GM08714 (cell line): ENCODE measurements around the gene RNLS.
"Not testable (repeated sequence)": the region's sequence is repeated elsewhere in the genome, so short reads cannot be mapped to it uniquely, and the experiment has no call there.

ENCODE experiments used
- H3K4me3 ChIP-seq: fragments of 200-500 bp; sonication (Bioruptor generic); 2 replicates; pipeline ENCODE4 v1.5.1; 2014; ENCODE audit warnings: mild to moderate bottlenecking, low read length, inconsistent platforms
- ZNF274 ChIP-seq: IDR thresholded peaks from 2 replicates; pipeline ENCODE4 v1.6.1; 2012; ENCODE audit warnings: mild to moderate bottlenecking, low read depth, low read length

The RNLS gene

DNA sequence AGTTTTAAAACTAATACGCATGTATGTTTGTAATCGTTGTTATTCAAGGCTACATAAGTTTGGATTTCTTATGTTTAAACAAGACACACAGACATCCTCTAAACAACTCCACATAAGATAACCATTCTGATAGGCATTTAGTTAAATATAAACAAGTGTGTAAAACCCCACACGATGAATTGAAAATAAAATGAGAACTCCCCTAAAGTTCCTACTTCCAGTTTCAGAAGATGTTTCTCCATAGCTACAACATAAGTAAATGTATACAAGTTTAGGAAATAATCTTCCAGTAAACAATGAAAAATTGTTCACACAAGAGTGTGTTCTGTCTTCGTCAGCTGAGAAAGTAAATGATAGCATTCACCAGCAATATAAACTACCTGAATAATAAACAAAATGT, 246.8 kb downstream of the RNLS start:
- no peak for TF ChIP-seq ZNF274
- no peak overlapping the region for H3K4me3 ChIP-seq

DNA sequence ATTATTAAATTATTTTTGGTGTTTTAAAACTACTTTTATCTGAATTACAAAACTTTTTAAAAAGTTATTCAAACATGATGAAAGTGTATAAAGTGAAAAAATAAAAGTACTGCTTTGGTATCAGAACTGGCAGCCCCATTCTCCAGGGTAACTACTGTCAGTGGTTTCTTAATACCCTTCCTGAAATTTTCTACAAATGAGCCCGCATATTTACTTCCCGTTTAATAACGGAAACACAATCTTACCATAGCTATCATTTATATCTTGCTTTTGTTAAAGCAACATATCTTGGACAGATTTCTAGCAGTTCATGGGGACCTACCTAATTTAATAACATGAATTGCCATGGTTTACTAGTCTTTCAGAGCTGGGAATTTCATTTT, 249.9 kb downstream of the RNLS start:
- no peak for TF ChIP-seq ZNF274
- no peak overlapping the region for H3K4me3 ChIP-seq

DNA sequence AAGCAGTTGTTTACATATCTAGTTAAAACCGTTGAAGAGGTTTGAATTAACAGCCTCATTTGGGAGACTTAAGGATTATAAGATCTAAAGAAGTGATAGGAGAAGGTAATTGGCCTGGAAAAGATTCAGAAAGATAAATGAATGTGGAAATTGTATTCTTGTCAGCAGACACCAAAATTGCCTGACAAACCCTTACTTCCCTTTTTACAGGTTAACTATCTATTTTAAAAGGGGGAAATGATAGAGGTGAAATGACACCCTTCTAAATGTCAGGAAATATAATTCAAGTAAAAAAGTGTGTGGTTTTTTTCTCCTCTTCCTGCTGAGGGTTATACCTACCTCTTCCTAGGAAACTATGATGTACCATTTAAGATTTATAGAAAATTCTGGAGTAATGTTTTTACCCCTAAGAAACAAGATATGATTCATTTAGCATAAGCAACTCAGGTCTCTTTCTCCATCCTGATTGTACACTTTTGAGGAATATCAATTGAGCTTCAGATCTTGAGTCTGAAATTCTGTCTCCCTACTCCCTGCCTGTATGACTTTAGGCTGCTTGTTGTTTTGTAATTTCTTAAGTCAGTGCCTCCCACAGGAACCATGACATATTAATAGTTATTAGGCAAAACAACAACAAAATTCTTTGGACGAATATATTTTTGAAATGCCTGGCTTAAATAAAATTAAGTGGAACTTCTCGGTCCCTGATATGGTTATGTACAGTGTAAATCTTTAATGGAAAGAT, 250.4 kb downstream of the RNLS start:
- H3K4me3 ChIP-seq: no peak overlapping the region
- TF ChIP-seq ZNF274: no peak

DNA sequence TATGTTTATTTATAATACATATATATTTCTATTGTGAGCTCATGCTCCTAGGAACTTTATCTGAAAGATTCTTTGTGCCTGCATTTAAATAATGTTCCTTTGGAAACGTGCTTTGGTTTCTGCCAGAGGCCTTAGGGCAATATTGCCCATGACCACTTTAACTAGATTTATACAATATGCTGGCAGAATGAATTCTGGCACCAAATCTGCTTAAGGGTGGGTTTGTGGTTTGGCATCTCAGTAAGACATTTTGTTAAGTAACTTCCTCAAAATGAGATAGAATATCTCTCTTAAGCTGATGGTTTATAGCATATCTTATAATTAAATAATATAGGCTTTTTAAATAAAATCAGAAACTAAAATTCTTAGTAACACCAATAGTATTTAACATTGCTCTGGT, 252.9 kb downstream of the RNLS start:
- no peak for TF ChIP-seq ZNF274
- no peak overlapping the region for H3K4me3 ChIP-seq

DNA sequence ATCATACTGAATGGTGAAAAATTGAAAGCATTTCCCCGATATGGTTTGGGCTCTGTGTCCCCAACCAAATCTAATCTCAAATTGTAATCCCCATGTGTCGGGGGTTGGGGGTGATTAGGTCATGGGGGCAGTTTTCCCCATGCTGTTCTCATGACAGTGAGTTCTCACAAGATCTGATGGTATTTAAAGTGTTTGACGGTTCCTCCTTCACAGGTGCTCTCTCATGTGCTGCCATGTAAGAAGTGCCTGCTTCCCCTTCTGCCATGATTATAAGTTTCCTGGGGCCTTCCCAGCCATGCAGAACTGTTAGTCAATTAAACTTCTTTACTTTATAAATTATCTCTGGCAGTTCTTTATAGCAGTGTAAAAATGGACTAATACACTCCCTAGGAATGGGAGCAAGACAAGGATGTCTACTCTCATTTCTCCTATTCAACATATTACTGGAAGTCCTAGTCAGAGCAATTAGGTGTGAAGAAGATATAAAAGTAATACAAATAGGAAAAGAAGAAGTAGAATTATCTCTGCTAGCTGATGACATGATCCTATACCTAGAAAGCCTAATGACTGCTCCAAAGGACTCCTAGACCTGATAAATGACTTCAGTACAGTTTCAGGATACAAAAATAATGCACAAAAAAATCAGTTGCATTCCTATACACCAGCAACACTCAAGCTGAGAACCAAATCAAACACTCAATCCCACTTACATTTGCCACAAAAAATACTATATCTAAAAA, 260.6 kb downstream of the RNLS start:
- no peak overlapping the region for H3K4me3 ChIP-seq
- no peak for TF ChIP-seq ZNF274

DNA sequence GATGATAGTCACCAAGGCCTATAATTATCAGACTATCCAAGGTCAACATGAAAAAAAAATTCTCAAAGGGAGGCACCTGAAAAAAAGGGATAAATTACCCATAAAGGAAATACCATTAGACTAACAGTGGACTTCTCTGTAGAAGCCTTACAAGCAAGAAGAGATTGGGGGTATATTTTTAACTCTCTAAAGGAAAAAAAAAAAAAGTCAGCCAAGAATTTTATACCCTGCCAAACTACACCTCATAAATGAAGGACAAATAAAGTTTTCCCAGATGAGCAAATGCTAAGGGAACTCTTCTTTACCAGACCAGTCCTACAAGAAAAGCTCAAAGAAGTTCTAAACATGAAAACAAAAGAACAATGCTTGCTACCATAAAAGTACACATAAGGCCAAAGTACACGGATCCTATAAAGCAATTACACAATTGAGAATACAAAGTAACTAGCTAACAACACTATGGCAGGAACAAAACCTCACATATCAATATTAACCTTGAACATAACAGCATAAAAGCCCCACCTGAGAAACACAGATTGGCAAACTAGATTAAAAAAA, 263.1 kb downstream of the RNLS start:
- TF ChIP-seq ZNF274: no peak

DNA sequence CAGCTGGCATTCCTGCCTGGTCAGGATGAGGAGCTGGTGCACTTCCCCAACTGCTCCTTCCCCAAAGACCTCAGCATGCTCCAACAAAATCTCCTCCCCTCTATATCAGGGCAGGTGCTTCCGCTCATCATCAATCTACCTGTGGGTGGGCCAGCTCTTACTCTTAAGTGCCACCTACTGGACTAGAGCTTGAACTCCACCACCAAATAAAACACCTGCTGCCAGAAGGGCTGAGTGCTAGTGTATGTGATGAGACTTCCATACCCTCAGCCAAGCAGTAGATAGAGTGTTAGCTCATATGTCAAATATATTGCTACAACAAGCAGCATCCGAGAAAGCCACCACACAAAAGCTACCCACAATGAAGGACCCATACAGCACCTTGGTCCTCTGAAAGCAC, 264.3 kb downstream of the RNLS start:
- no peak overlapping the region for H3K4me3 ChIP-seq
- TF ChIP-seq ZNF274: no peak

More for the DNA sequence above, 263.1 kb downstream of the RNLS start:
- no peak overlapping the region for H3K4me3 ChIP-seq

DNA sequence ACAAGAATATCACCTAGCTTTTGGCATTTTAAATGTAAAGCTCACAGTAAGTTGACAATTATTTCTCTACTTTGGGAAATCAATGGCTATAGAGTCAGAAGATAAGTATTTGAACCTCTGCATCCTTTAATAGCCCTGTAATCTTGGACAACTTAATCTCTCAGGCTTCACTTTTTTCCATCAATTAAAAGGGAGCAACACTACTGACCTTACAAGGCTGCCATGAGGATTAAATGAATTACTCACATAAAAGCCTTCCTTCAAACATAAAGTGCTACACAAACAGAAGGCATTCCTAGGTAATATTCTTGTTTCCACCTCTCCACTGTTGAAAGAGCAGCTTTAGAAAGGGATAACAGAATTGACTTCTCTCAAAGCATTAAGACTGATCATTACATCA, 266.0 kb downstream of the RNLS start:
- TF ChIP-seq ZNF274: no peak
- H3K4me3 ChIP-seq: no peak overlapping the region

DNA sequence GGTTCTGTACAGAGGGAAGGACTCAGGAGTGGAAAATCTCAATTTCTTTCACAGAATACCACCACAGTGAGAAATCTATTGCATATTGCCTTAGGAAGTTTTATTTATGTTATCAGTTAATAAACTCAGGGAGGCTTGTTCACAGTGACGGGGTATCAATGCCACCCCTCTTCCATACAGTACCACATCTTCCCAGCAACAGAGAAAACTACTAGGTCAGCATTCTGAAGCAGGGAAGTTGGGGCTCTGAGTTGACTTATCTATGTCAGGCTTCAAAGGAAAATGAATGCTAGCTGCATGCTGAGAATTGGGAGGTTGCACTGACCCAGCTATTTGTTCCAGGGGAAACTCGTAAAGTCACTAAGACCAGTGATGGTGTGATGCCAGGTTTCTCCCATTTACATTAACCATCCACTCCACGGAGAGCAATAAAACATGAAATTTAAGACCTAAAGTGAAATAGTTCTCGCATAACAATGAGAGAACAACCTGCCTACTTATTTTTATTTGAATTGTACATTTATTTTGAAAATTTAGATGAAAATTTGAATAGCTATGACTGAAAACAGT, 266.7 kb downstream of the RNLS start:
- H3K4me3 ChIP-seq: no peak overlapping the region
- TF ChIP-seq ZNF274: no peak

DNA sequence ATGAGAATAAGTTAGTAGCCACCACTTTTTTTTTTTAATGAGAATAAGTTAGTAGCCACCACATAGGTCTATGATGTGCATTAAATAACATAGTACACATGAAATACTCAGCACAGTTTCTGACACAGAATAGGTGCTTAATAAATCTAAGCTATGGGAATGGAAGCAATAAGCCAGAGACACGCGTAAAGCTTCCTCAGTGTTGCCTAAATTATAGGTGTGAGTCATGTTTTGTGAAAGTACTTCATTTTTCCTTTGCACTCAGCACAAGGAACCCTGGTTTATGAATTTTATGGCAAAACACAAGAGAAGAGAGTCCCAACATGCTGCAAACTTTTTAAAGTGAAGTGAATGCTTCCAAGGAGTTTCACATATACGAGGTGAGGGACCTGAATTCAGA, 267.4 kb downstream of the RNLS start:
- H3K4me3 ChIP-seq: no peak overlapping the region
- TF ChIP-seq ZNF274: no peak

DNA sequence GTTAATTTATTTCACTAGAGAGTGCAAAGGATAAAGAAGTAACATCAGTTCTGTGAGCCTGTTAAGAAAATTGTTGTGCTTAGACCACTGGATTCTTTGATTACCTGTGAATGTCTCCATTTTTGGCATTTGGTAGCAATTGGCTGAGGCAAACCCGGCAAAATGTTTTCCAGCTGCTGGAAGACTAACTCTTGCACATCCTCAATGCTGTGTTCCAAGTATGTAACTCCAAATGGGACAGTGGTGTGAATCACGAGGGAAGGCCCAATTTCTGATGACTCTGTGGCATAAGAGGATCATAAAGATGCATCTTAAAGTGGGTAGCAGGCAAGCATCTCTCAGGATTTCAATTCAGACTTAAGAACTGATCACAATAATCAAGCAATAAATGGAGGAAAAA, 268.8 kb downstream of the RNLS start:
- H3K4me3 ChIP-seq: no peak overlapping the region
- no peak for TF ChIP-seq ZNF274

DNA sequence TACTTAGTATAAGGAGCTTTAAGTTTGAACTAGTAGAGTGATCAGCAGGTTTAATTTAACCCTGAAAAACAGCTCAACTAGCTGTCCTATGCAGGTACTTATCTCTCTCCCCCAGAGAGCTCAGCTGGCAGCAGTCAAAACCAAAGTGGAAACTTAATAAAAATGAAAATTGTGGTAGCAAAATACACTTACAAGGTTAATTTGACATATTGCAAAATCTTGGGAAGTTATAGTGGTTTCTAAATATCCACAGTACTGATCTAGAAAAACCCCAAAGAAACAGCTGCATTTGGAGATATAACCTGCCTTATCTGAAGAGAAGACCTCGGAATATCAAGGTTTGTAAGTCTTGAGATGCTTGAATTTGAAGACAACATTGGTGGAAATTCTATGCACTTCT, 269.2 kb downstream of the RNLS start:
- no peak overlapping the region for H3K4me3 ChIP-seq
- TF ChIP-seq ZNF274: no peak

DNA sequence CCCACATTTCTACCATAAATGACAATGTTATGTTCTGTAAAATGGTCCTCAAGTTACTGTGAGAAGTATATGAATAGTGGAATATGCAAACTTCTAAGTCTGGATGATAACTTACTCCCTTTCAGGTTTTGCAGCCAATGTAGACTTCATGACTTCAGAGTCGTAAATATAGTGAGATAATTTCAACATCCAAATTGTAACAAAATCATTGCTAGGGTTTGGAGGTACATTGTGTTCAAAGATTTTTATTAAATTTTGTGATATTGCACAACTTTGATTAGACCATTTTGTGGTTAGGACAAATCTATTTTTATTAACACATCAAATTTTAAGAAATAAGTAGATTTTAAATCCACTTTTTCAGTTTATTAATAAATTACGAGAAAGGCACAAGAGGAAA, 270.3 kb downstream of the RNLS start:
- no peak for TF ChIP-seq ZNF274
- no peak overlapping the region for H3K4me3 ChIP-seq

DNA sequence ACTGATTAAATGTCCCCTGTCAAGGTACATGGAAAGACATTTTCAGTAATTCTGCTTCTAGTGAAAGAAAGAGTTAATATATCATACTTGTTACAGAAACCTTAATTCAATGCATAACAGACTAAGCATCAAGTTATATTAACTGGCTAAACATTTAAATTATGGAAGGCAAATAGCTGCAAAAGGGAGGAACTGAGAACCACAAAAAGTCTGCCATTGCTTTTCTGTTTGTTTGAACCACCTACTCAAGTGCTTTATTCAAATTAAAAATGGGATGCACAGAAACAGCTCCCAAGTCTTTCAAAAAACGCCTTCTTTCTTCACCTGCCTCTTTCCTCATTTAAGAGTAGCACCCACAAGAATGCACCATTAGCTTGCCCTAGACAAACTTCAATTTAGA, 271.9 kb downstream of the RNLS start:
- no peak overlapping the region for H3K4me3 ChIP-seq
- TF ChIP-seq ZNF274: no peak

DNA sequence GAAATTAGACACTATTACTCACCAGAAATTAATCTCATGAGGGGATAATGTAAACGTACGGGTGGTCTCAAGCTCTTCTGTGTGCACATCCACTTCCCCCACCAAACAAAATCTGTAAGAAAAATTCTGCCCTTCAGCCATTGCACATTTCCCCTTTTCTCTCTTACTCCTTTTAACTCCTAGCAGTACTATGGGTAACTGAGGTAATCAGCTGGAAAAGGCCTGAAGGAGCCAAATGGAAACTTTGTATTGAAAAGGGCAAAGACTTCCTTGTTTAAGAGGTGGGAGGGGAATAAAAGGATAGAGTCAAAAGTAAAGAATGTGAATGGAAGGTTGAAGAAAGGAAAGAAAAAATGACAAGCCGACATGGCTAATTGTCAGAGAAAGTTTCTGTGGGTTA, 273.8 kb downstream of the RNLS start:
- no peak for TF ChIP-seq ZNF274
- H3K4me3 ChIP-seq: no peak overlapping the region

DNA sequence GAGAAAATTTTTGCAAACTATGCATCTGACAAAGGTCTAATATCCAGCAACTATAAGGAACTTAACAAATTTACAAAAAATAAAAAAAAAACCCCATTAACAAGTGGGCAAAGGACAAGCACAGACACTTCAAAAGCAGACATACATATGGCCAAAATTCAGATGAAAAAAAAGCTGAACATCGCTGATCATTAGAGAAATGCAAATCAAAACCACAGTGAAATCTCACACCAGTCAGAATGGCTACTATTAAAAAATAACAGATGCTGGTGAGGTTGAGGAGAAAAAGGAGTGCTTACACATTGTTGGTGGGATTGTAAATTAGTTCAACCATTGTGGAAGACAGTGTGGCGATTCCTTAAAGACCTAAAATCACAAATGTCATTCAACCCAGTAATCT, 274.8 kb downstream of the RNLS start:
- not testable (repeated sequence) for H3K4me3 ChIP-seq
